ENCODE data around the gene NTMT2. TPM values are rescaled to one million over a fixed set of nuclear protein-coding genes. Genes with fewer than 3 reads are reported as not detected.
"Not testable (repeated sequence)": the region's sequence is repeated elsewhere in the genome, so short reads cannot be mapped to it uniquely, and the experiment has no call there.

The NTMT2 gene
- polyA plus RNA-seq, 1 donor from 2014 or later = 0.27 TPM

DNA sequence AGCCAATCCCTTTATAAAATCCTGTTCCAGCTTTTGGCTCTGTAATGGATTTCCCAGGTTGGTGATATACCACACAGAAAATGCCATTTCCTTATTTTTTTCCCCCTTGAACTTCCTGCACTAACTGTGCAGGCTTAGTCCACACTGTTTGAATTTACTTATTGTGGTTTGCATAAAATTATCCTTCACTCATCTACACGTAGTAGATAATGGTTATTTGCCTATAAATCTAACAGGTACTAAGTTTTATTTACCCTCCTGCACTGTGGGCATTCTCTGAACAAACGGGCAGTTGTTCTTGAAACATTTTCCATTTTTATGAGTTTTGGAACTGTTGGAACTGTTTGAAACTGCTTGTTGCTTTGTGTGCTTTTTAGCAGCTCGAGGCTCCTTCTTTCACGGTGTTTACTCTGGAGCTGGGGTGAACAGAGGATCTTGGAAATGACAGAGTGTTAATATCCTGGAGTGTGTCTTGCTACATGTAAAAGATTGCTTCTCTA lies 48.3 kb upstream of the NTMT2 start:
- TF ChIP-seq POLR2AphosphoS5 (IDR thresholded peaks at IDR 0.05) (no peak), SMC3 (conservative IDR thresholded peaks at IDR 0.05; ENCODE audit: poor library complexity) (no peak), EP300 (conservative IDR thresholded peaks at IDR 0.05; ENCODE audit: poor library complexity, severe bottlenecking) (no peak), TAF1 (IDR thresholded peaks at IDR 0.05; ENCODE audit: low read depth) (no peak), EZH2 (IDR thresholded peaks at IDR 0.05; ENCODE audit: borderline replicate concordance, insufficient read depth, low read length, poor library complexity, severe bottlenecking) (no peak), RAD21 (conservative IDR thresholded peaks at IDR 0.05) (no peak), MXI1 (conservative IDR thresholded peaks at IDR 0.05; ENCODE audit: poor library complexity, severe bottlenecking) (no peak)
- TF ChIP-seq, protein P1, sequence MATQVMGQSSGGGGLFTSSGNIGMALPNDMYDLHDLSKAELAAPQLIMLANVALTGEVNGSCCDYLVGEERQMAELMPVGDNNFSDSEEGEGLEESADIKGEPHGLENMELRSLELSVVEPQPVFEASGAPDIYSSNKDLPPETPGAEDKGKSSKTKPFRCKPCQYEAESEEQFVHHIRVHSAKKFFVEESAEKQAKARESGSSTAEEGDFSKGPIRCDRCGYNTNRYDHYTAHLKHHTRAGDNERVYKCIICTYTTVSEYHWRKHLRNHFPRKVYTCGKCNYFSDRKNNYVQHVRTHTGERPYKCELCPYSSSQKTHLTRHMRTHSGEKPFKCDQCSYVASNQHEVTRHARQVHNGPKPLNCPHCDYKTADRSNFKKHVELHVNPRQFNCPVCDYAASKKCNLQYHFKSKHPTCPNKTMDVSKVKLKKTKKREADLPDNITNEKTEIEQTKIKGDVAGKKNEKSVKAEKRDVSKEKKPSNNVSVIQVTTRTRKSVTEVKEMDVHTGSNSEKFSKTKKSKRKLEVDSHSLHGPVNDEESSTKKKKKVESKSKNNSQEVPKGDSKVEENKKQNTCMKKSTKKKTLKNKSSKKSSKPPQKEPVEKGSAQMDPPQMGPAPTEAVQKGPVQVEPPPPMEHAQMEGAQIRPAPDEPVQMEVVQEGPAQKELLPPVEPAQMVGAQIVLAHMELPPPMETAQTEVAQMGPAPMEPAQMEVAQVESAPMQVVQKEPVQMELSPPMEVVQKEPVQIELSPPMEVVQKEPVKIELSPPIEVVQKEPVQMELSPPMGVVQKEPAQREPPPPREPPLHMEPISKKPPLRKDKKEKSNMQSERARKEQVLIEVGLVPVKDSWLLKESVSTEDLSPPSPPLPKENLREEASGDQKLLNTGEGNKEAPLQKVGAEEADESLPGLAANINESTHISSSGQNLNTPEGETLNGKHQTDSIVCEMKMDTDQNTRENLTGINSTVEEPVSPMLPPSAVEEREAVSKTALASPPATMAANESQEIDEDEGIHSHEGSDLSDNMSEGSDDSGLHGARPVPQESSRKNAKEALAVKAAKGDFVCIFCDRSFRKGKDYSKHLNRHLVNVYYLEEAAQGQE (IDR thresholded peaks at IDR 0.05; ENCODE audit: borderline replicate concordance) = no peak
- TF ChIP-seq, protein P2, sequence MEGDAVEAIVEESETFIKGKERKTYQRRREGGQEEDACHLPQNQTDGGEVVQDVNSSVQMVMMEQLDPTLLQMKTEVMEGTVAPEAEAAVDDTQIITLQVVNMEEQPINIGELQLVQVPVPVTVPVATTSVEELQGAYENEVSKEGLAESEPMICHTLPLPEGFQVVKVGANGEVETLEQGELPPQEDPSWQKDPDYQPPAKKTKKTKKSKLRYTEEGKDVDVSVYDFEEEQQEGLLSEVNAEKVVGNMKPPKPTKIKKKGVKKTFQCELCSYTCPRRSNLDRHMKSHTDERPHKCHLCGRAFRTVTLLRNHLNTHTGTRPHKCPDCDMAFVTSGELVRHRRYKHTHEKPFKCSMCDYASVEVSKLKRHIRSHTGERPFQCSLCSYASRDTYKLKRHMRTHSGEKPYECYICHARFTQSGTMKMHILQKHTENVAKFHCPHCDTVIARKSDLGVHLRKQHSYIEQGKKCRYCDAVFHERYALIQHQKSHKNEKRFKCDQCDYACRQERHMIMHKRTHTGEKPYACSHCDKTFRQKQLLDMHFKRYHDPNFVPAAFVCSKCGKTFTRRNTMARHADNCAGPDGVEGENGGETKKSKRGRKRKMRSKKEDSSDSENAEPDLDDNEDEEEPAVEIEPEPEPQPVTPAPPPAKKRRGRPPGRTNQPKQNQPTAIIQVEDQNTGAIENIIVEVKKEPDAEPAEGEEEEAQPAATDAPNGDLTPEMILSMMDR (IDR thresholded peaks at IDR 0.05; ENCODE audit: poor library complexity, severe bottlenecking) = no peak
- no peaks in the 10 kb centered on the region for H3K9me2 ChIP-seq (ENCODE audit: insufficient read depth, low read length)
- H3K36me3 ChIP-seq (ENCODE audit: insufficient read depth, low read length) = no peaks in the 10 kb centered on the region
- no peaks in the 10 kb centered on the region for H3K79me2 ChIP-seq (replicated peaks; ENCODE audit: insufficient read depth, low read length)
- no peak overlapping the region for H3K4me2 ChIP-seq (ENCODE audit: low read length)
- no peaks in the 10 kb centered on the region for H4K20me1 ChIP-seq (ENCODE audit: insufficient read depth)
- no peak overlapping the region for H3K9ac ChIP-seq (ENCODE audit: low read length)
- no peaks in the 10 kb centered on the region for H3K9me3 ChIP-seq (ENCODE audit: low read length)
- no peak overlapping the region for H3K27ac ChIP-seq (ENCODE audit: low read length)
- H2AFZ ChIP-seq (ENCODE audit: low read depth, low read length) = no peak overlapping the region
- no peaks in the 10 kb centered on the region for H3F3A ChIP-seq (ENCODE audit: insufficient read depth, low read length, poor library complexity, severe bottlenecking)
- no peak overlapping the region for H3K4me3 ChIP-seq (ENCODE audit: low read length)
- no peaks in the 10 kb centered on the region for H3K27me3 ChIP-seq (ENCODE audit: insufficient read depth, low read depth, low read length)

DNA sequence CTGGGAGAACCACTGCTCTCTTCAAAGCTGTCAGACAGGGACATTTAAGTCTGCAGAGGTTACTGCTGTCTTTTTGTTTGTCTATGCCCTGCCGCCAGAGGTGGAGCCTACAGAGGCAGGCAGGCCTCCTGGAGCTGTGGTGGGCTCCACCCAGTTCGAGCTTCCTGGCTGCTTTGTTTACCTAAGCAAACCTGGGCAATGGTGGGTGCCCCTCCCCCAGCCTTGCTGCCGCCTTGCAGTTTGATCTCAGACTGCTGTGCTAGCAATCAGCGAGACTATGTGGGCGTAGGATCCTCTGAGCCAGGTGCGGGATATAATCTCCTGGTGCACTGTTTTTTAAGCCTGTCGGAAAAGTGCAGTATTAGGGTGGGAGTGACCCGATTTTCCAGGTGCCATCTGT lies 32.6 kb upstream of the NTMT2 start:
- not testable (repeated sequence) for H3K4me2 ChIP-seq (ENCODE audit: low read length); H3K9ac ChIP-seq (ENCODE audit: low read length); H3K27me3 ChIP-seq (ENCODE audit: insufficient read depth, low read depth, low read length); H3K9me3 ChIP-seq (ENCODE audit: low read length); H2AFZ ChIP-seq (ENCODE audit: low read depth, low read length); H3K4me3 ChIP-seq (ENCODE audit: low read length); H3K36me3 ChIP-seq (ENCODE audit: insufficient read depth, low read length); H3K9me2 ChIP-seq (ENCODE audit: insufficient read depth, low read length); H3K79me2 ChIP-seq (replicated peaks; ENCODE audit: insufficient read depth, low read length); H4K20me1 ChIP-seq (ENCODE audit: insufficient read depth); H3K27ac ChIP-seq (ENCODE audit: low read length); H3F3A ChIP-seq (ENCODE audit: insufficient read depth, low read length, poor library complexity, severe bottlenecking)

DNA sequence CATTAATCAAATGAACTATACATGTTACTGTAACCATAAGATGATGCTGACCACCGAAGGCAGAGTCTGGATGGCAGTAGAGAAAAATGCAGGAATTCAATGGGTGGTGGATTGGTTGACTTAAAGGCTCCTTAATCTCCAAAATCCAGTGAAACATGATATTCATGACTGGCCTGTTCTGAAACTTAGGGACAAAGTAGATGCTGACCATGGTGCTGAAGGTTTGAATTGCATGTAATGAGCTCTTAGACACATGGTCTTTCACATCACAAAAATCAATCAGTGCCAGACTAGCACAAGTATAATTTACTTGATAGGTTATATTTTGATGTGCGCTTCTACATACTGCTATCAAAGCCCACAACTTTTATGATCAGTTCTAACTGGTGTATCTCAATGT lies 30.9 kb upstream of the NTMT2 start:
- Histone ChIP-seq H3K4me2 (ENCODE audit: low read length) (no peak overlapping the region), H2AFZ (ENCODE audit: low read depth, low read length) (no peak overlapping the region), H3F3A (ENCODE audit: insufficient read depth, low read length, poor library complexity, severe bottlenecking) (no peaks in the 10 kb centered on the region), H3K27ac (ENCODE audit: low read length) (no peak overlapping the region), H3K27me3 (ENCODE audit: insufficient read depth, low read depth, low read length) (no peaks in the 10 kb centered on the region), H3K4me3 (ENCODE audit: low read length) (no peak overlapping the region), H3K36me3 (ENCODE audit: insufficient read depth, low read length) (no peaks in the 10 kb centered on the region), H3K79me2 (replicated peaks; ENCODE audit: insufficient read depth, low read length) (no peaks in the 10 kb centered on the region), H4K20me1 (ENCODE audit: insufficient read depth) (no peaks in the 10 kb centered on the region), H3K9ac (ENCODE audit: low read length) (no peak overlapping the region), H3K9me3 (ENCODE audit: low read length) (no peaks in the 10 kb centered on the region), H3K9me2 (ENCODE audit: insufficient read depth, low read length) (no peaks in the 10 kb centered on the region)
- TF ChIP-seq, protein P1 (IDR thresholded peaks at IDR 0.05; ENCODE audit: borderline replicate concordance) = no peak
- TF ChIP-seq EP300 (conservative IDR thresholded peaks at IDR 0.05; ENCODE audit: poor library complexity, severe bottlenecking) (no peak), EZH2 (IDR thresholded peaks at IDR 0.05; ENCODE audit: borderline replicate concordance, insufficient read depth, low read length, poor library complexity, severe bottlenecking) (no peak), TAF1 (IDR thresholded peaks at IDR 0.05; ENCODE audit: low read depth) (no peak), POLR2AphosphoS5 (IDR thresholded peaks at IDR 0.05) (no peak), RAD21 (conservative IDR thresholded peaks at IDR 0.05) (no peak), MXI1 (conservative IDR thresholded peaks at IDR 0.05; ENCODE audit: poor library complexity, severe bottlenecking) (no peak), SMC3 (conservative IDR thresholded peaks at IDR 0.05; ENCODE audit: poor library complexity) (no peak)
- TF ChIP-seq, protein P2 (IDR thresholded peaks at IDR 0.05; ENCODE audit: poor library complexity, severe bottlenecking) = no peak
